MM.1S (cell line): ENCODE data around the gene CAPN5.

ENCODE experiments used
- DNase-seq: peaks from one replicate; pipeline ENCODE4 v3.0.0-alpha.2; 2015
- H2AFZ ChIP-seq: fragments of 300-600 bp; sonication (generic); 2 replicates; pipeline ENCODE4 v1.6.0; 2016; ENCODE audit warnings: antibody characterized with exemption, low read length
- H3F3A ChIP-seq: fragments of 300-600 bp; sonication (generic); 2 replicates; pipeline ENCODE4 v1.6.1; 2016; ENCODE audit warnings: mild to moderate bottlenecking, antibody characterized with exemption, low read length, moderate library complexity, mixed read lengths; ENCODE audit not compliant: insufficient read depth
- H3K27ac ChIP-seq: fragments of 300-600 bp; sonication (generic); 2 replicates; pipeline ENCODE4 v1.5.1; 2016; ENCODE audit warnings: mild to moderate bottlenecking, low read length
- H3K27me3 ChIP-seq: fragments of 300-600 bp; sonication (generic); replicated peaks from 2 replicates; pipeline ENCODE4 v1.6.0; 2016; ENCODE audit warnings: low read length; ENCODE audit not compliant: insufficient read depth
- H3K36me3 ChIP-seq: fragments of 300-600 bp; sonication (generic); replicated peaks from 2 replicates; pipeline ENCODE4 v1.6.1; 2016; ENCODE audit warnings: mild to moderate bottlenecking, low read length, mixed read lengths; ENCODE audit not compliant: insufficient read depth
- H3K4me1 ChIP-seq: fragments of 300-600 bp; sonication (generic); 2 replicates; pipeline ENCODE4 v1.6.1; 2016; ENCODE audit warnings: low read length, mixed read lengths
- H3K4me2 ChIP-seq: fragments of 300-600 bp; sonication (generic); 2 replicates; pipeline ENCODE4 v1.6.0; 2016; ENCODE audit warnings: low read depth, low read length
- H3K4me3 ChIP-seq: fragments of 300-600 bp; sonication (generic); 2 replicates; pipeline ENCODE4 v1.5.1; 2016; ENCODE audit warnings: low read length, mixed read lengths
- H3K79me2 ChIP-seq: fragments of 300-600 bp; sonication (generic); 2 replicates; pipeline ENCODE4 v1.6.1; 2016; ENCODE audit warnings: mixed run types, low read length, mixed read lengths
- H3K9ac ChIP-seq: fragments of 300-600 bp; sonication (generic); 2 replicates; pipeline ENCODE4 v1.6.1; 2016; ENCODE audit warnings: low read length, mixed read lengths
- H3K9me2 ChIP-seq: fragments of 300-600 bp; sonication (generic); replicated peaks from 2 replicates; pipeline ENCODE4 v1.6.1; 2016; ENCODE audit warnings: mild to moderate bottlenecking, low read length, mixed read lengths; ENCODE audit not compliant: insufficient read depth
- H3K9me3 ChIP-seq: fragments of 300-600 bp; sonication (generic); replicated peaks from 2 replicates; pipeline ENCODE4 v1.6.1; 2016; ENCODE audit warnings: mild to moderate bottlenecking, low read length, mixed read lengths; ENCODE audit not compliant: insufficient read depth
- H4K20me1 ChIP-seq: fragments of 300-600 bp; sonication (generic); 2 replicates; pipeline ENCODE4 v1.6.1; 2016; ENCODE audit warnings: mild to moderate bottlenecking, low read length, moderate library complexity, mixed read lengths; ENCODE audit not compliant: insufficient read depth
- CTCF ChIP-seq: fragments of 300-600 bp; sonication (generic); IDR thresholded peaks from 2 replicates; pipeline ENCODE4 v1.5.1; 2016; ENCODE audit warnings: antibody characterized with exemption, low read length, mixed read lengths
- EZH2 ChIP-seq: fragments of 300-600 bp; sonication (generic); optimal IDR thresholded peaks from 2 replicates; pipeline ENCODE3; 2017; ENCODE audit warnings: low read depth, mild to moderate bottlenecking, antibody characterized with exemption, low read length, mixed read lengths
- EZH2phosphoT487 ChIP-seq: fragments of 300-600 bp; sonication (generic); IDR thresholded peaks from 2 replicates; pipeline ENCODE4 v1.6.1; 2018; ENCODE audit warnings: antibody characterized with exemption, low read length

The CAPN5 gene

GRCh38 chr11:77153276-77154185 is 86.8 kb downstream of the CAPN5 start:
- no peaks in the 10 kb centered on the region for H3K36me3 ChIP-seq
- H3K4me1 ChIP-seq: no peaks in the 10 kb centered on the region
- H3K9me3 ChIP-seq: no peaks in the 10 kb centered on the region
- no peak overlapping the region for H3K4me2 ChIP-seq
- DNase-seq: no peak
- H4K20me1 ChIP-seq: no peaks in the 10 kb centered on the region
- no peak overlapping the region for H2AFZ ChIP-seq
- no peaks in the 10 kb centered on the region for H3K27me3 ChIP-seq
- H3K79me2 ChIP-seq: no peaks in the 10 kb centered on the region
- H3F3A ChIP-seq: no peaks in the 10 kb centered on the region
- TF ChIP-seq CTCF: no peak
- TF ChIP-seq EZH2: no peak
- no peak for TF ChIP-seq EZH2phosphoT487
- H3K27ac ChIP-seq: no peak overlapping the region
- no peak overlapping the region for H3K9ac ChIP-seq
- H3K9me2 ChIP-seq: no peaks in the 10 kb centered on the region
- H3K4me3 ChIP-seq: no peak overlapping the region

GRCh38 chr11:77154381-77155081 is 87.8 kb downstream of the CAPN5 start:
- no peaks in the 10 kb centered on the region for H3K79me2 ChIP-seq
- H3K4me3 ChIP-seq: no peak overlapping the region
- no peak overlapping the region for H3K27ac ChIP-seq
- H3K4me2 ChIP-seq: no peak overlapping the region
- no peak for TF ChIP-seq EZH2
- no peaks in the 10 kb centered on the region for H3K36me3 ChIP-seq
- no peak overlapping the region for H3K9ac ChIP-seq
- no peaks in the 10 kb centered on the region for H3K27me3 ChIP-seq
- no peak overlapping the region for H2AFZ ChIP-seq
- H3K9me2 ChIP-seq: no peaks in the 10 kb centered on the region
- no peaks in the 10 kb centered on the region for H3F3A ChIP-seq
- no peaks in the 10 kb centered on the region for H3K4me1 ChIP-seq
- no peaks in the 10 kb centered on the region for H4K20me1 ChIP-seq
- no peaks in the 10 kb centered on the region for H3K9me3 ChIP-seq
- no peak for DNase-seq

- H4K20me1 ChIP-seq: no peaks in the 10 kb centered on the region
- H3K27ac ChIP-seq: no peak overlapping the region
- no peak overlapping the region for H3K9ac ChIP-seq
- DNase-seq: no peak
- no peaks in the 10 kb centered on the region for H3K4me1 ChIP-seq
- no peaks in the 10 kb centered on the region for H3K36me3 ChIP-seq
- no peaks in the 10 kb centered on the region for H3K9me2 ChIP-seq
- H3K4me2 ChIP-seq: no peak overlapping the region
- no peaks in the 10 kb centered on the region for H3K27me3 ChIP-seq
- no peaks in the 10 kb centered on the region for H3K9me3 ChIP-seq
- TF ChIP-seq EZH2phosphoT487 (no peak), CTCF (no peak)
- H3K79me2 ChIP-seq: no peaks in the 10 kb centered on the region
- no peaks in the 10 kb centered on the region for H3F3A ChIP-seq
- no peak overlapping the region for H2AFZ ChIP-seq
- H3K4me3 ChIP-seq: no peak overlapping the region
Observed at GRCh38 chr11:77155082-77155475, 88.3 kb downstream of the CAPN5 start.
